ENCODE data around the gene CHRNA3. TPM values are rescaled to one million over a fixed set of nuclear protein-coding genes. Genes with fewer than 3 reads are reported as not detected.

The CHRNA3 gene
- total RNA-seq, 1 donor from 2014 or later, result not detected

DNA sequence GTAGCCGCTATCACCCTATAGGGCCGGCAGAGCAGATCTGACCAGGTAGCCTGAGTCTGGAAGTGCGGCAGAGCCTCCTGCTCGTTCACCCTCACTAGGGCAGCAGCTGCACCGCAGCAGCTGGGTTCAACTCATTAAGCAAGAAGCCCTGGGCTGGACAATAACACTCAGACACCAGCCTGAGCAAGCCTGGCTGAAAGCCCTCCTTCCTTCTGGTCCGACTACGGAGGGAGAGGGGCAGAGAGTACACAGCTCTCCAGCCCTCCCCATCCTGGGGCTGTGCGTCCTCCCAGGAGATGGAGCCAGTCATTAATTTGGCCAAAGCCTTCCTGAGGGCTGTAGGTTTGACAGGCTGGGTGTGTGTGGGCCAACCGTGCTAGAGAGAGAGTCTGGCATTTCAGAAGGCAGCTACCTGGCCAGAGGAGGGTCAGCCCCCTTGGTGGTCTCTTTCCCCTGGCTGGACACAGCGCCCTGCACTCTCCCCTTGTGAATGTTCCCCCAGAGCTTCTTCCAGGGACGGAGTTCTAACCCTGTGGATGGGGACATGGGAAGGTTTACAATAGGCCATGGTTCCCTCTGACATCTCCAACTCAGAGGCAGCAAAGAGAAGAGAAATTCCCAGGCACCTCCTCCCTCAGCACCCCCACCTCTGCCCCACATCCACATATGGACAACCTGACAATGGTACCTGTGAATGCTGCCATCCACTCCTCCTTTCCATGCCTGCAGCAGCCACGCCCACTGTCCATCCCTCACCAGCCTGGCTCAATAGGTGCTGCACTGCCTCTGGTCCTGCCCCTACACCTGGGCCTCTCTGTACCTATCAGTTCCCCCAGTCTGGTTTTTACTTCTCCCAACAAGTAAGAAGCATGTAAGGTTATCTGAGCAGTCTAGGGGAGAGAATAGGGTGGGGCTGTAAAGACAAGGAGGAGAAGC lies 13.7 kb upstream of the CHRNA3 start:
- H3K4me3 ChIP-seq (ENCODE audit: low read depth, low read length), result no peak overlapping the region
- no peaks in the 10 kb centered on the region for H3K36me3 ChIP-seq (ENCODE audit: control insufficient read depth, insufficient read depth, low read length)
- FAIRE-seq (no peak), DNase-seq (ENCODE audit: low read depth) (no peak)
- peaks cover under 1% of the 10 kb centered on the region for H3K27me3 ChIP-seq (ENCODE audit: control insufficient read depth, insufficient read depth, low read length)
- TF ChIP-seq CTCF (IDR thresholded peaks at IDR 0.05; ENCODE audit: insufficient read depth, low read length, severe bottlenecking), result no peak

- H3K36me3 ChIP-seq (ENCODE audit: control insufficient read depth, insufficient read depth, low read length), result no peaks in the 10 kb centered on the region
- DNase-seq (ENCODE audit: low read depth) (no peak), FAIRE-seq (no peak)
- H3K27me3 ChIP-seq (ENCODE audit: control insufficient read depth, insufficient read depth, low read length), result peaks cover 2% of the 10 kb centered on the region
- H3K4me3 ChIP-seq (ENCODE audit: low read depth, low read length), result no peak overlapping the region
- no peak for TF ChIP-seq CTCF (IDR thresholded peaks at IDR 0.05; ENCODE audit: insufficient read depth, low read length, severe bottlenecking)
Measured at GRCh38 chr15:78633348-78633747, 12.6 kb upstream of the CHRNA3 start.

GRCh38 chr15:78630886-78631633 lies 10.3 kb upstream of the CHRNA3 start:
- no peaks in the 10 kb centered on the region for H3K36me3 ChIP-seq (ENCODE audit: control insufficient read depth, insufficient read depth, low read length)
- no peak for FAIRE-seq
- no peak for DNase-seq (ENCODE audit: low read depth)
- peaks cover 2% of the 10 kb centered on the region for H3K27me3 ChIP-seq (ENCODE audit: control insufficient read depth, insufficient read depth, low read length)
- TF ChIP-seq CTCF (IDR thresholded peaks at IDR 0.05; ENCODE audit: insufficient read depth, low read length, severe bottlenecking), result no peak
- no peak overlapping the region for H3K4me3 ChIP-seq (ENCODE audit: low read depth, low read length)

DNA sequence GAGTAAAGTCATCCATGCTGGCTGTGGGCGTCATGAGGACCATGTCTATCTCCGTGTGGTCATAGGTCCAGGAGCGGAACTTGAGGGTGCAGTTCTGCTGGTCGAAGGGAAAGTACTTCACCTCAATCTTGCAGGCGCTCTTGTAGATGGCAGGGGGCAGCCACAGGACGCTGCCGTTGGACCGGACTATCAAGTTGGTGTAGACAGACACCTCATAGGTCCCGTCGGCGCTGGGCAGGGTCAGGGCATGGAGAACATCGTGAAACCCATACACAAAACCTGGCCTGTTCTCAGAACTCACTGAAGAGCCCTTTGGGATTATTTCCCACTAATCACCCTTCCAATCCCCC lies 8.9 kb upstream of the CHRNA3 start:
- Histone ChIP-seq H3K36me3 (ENCODE audit: control insufficient read depth, insufficient read depth, low read length) (no peaks in the 10 kb centered on the region), H3K27me3 (ENCODE audit: control insufficient read depth, insufficient read depth, low read length) (peaks cover 5% of the 10 kb centered on the region), H3K4me3 (ENCODE audit: low read depth, low read length) (no peak overlapping the region)
- DNase-seq (ENCODE audit: low read depth) (no peak), FAIRE-seq (no peak)
- no peak for TF ChIP-seq CTCF (IDR thresholded peaks at IDR 0.05; ENCODE audit: insufficient read depth, low read length, severe bottlenecking)

GRCh38 chr15:78629031-78629715 lies 8.4 kb upstream of the CHRNA3 start:
- peaks cover 5% of the 10 kb centered on the region for H3K27me3 ChIP-seq (ENCODE audit: control insufficient read depth, insufficient read depth, low read length)
- DNase-seq (ENCODE audit: low read depth), result no peak

More at GRCh38 chr15:78629031-78629715, 8.4 kb upstream of the CHRNA3 start:
- peak; percentile 92 for FAIRE-seq
- TF ChIP-seq CTCF (IDR thresholded peaks at IDR 0.05; ENCODE audit: insufficient read depth, low read length, severe bottlenecking), result no peak
- Histone ChIP-seq H3K36me3 (ENCODE audit: control insufficient read depth, insufficient read depth, low read length) (no peaks in the 10 kb centered on the region), H3K4me3 (ENCODE audit: low read depth, low read length) (no peak overlapping the region)

All from bronchial epithelial cell (primary cell).